Progenitor cell of endocrine pancreas (in vitro differentiated cells): ENCODE results near the gene FLOT2. TPM values are rescaled to one million over a fixed set of nuclear protein-coding genes. Genes with fewer than 3 reads are reported as not detected.
A peak's percentile ranks its signal among the peaks of the same experiment; 100 is the strongest.

Experiments
- DNase-seq: peaks from one replicate; pipeline ENCODE4 v3.0.0; 2021; ENCODE audit warnings: low spot score; ENCODE audit not compliant: unreplicated experiment
- H3K27ac Mint-ChIP-seq: 2 replicates; pipeline ENCODE4 v1.8.0; 2021; ENCODE audit warnings: mild to moderate bottlenecking, moderate library complexity, mixed read lengths
- H3K27me3 Mint-ChIP-seq: 2 replicates; pipeline ENCODE4 v1.8.0; 2021; ENCODE audit warnings: mixed read lengths
- H3K36me3 Mint-ChIP-seq: 2 replicates; pipeline ENCODE4 v1.8.0; 2022; ENCODE audit warnings: mixed read lengths; ENCODE audit not compliant: insufficient read depth
- H3K4me1 Mint-ChIP-seq: 2 replicates; pipeline ENCODE4 v1.8.0; 2021; ENCODE audit warnings: low read depth, mixed read lengths
- H3K4me3 Mint-ChIP-seq: 2 replicates; pipeline ENCODE4 v1.8.0; 2021; ENCODE audit warnings: low read depth, mild to moderate bottlenecking, moderate library complexity, mixed read lengths
- H3K9me3 Mint-ChIP-seq: 2 replicates; pipeline ENCODE4 v1.8.0; 2021; ENCODE audit warnings: low read depth, mixed read lengths
- total RNA-seq: library from RNA; stranded (reverse); gene quantifications from 2 replicates; pipeline ENCODE4 v1.2.1, GENCODE V29; 2021
- TF ChIP-seq, protein P1 (sequence below): fragments of 200-600 bp; sonication (generic); IDR thresholded peaks from one replicate; pipeline ENCODE4 v1.5.0; 2021; ENCODE audit warnings: antibody characterized with exemption, mild to moderate bottlenecking; ENCODE audit not compliant: unreplicated experiment

The FLOT2 gene
- total RNA-seq, 1 donor from 2014 or later: 131 TPM

DNA sequence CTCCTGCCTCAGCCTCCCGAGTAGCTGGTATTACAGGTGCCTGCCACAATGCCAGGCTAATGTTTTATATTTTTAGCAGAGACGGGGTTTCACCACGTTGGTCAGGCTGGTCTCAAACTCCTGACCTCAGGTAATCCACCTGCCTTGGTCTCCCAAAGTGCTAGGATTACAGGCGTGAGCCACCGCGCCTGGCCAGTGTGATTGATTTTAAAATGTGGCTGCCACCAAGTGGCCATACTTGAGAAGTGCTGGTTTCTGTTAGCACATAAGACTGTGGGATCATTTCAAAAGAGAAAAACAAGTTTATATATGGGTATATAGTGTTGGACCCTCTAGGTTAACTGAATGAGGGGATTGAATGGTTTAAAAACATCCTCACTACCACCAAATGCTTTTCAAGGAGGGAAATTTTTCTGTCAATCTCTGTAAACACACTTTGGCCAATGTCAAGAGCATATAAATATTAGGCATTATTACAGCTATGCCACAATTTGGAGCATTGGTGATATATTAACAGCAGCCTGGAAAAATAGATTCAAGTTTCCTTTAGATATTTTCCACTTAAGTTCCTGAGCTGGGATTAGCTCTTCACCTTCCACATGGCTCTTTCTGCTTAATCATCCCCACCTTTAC lies 18.9 kb upstream of the FLOT2 start:
- DNase-seq: peak; percentile 25
- no peaks in the 10 kb centered on the region for H3K27me3 Mint-ChIP-seq
- H3K4me1 Mint-ChIP-seq: no peaks in the 10 kb centered on the region
- no peaks in the 10 kb centered on the region for H3K9me3 Mint-ChIP-seq
- H3K4me3 Mint-ChIP-seq: no peak overlapping the region
- H3K27ac Mint-ChIP-seq: peak overlapping the region; percentile 49
- H3K36me3 Mint-ChIP-seq: peaks cover 37% of the 10 kb centered on the region
- TF ChIP-seq, protein P1, sequence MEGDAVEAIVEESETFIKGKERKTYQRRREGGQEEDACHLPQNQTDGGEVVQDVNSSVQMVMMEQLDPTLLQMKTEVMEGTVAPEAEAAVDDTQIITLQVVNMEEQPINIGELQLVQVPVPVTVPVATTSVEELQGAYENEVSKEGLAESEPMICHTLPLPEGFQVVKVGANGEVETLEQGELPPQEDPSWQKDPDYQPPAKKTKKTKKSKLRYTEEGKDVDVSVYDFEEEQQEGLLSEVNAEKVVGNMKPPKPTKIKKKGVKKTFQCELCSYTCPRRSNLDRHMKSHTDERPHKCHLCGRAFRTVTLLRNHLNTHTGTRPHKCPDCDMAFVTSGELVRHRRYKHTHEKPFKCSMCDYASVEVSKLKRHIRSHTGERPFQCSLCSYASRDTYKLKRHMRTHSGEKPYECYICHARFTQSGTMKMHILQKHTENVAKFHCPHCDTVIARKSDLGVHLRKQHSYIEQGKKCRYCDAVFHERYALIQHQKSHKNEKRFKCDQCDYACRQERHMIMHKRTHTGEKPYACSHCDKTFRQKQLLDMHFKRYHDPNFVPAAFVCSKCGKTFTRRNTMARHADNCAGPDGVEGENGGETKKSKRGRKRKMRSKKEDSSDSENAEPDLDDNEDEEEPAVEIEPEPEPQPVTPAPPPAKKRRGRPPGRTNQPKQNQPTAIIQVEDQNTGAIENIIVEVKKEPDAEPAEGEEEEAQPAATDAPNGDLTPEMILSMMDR: peak; percentile 74

- Mint-ChIP-seq H3K4me3 (no peak overlapping the region), H3K36me3 (peaks cover 33% of the 10 kb centered on the region), H3K27me3 (no peaks in the 10 kb centered on the region), H3K9me3 (no peaks in the 10 kb centered on the region), H3K27ac (peak overlapping the region; percentile 59), H3K4me1 (no peaks in the 10 kb centered on the region)
- no peak for DNase-seq
- TF ChIP-seq, protein P1: no peak
Measured at GRCh38 chr17:28912938-28913333, 15.4 kb upstream of the FLOT2 start.

GRCh38 chr17:28912281-28912937 lies 14.9 kb upstream of the FLOT2 start:
- peaks cover 38% of the 10 kb centered on the region for H3K36me3 Mint-ChIP-seq
- no peaks in the 10 kb centered on the region for H3K27me3 Mint-ChIP-seq
- no peak overlapping the region for H3K4me3 Mint-ChIP-seq
- no peak for DNase-seq
- H3K4me1 Mint-ChIP-seq: no peaks in the 10 kb centered on the region
- TF ChIP-seq, protein P1: no peak
- H3K27ac Mint-ChIP-seq: peak overlapping the region; percentile 59
- H3K9me3 Mint-ChIP-seq: no peaks in the 10 kb centered on the region

GRCh38 chr17:28911411-28912045 lies 14.0 kb upstream of the FLOT2 start:
- DNase-seq: no peak
- H3K4me1 Mint-ChIP-seq: no peaks in the 10 kb centered on the region
- H3K27ac Mint-ChIP-seq: no peak overlapping the region
- peaks cover 39% of the 10 kb centered on the region for H3K36me3 Mint-ChIP-seq
- TF ChIP-seq, protein P1: no peak
- no peaks in the 10 kb centered on the region for H3K27me3 Mint-ChIP-seq
- no peak overlapping the region for H3K4me3 Mint-ChIP-seq
- no peaks in the 10 kb centered on the region for H3K9me3 Mint-ChIP-seq

DNA sequence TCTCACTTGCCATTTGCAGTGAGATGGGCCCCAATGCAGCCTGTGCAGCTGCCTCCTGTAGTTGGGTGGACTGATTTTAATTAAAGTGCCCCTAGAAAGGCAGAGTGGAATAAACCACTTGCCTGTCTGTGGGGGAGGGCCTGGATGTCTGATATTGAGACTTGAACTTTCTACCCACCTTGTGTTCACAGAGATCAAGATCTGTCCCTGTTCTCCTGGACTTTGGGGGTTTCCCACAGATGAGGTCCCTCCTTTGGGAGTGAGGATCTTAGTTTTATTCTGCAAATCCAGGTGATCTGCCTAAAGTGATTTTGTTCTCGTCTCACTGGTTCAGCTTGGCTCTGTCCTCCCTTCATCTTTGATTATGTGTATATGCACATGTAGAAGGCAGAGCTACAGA lies 13.0 kb upstream of the FLOT2 start:
- no peak overlapping the region for H3K4me3 Mint-ChIP-seq
- H3K36me3 Mint-ChIP-seq: peaks cover 36% of the 10 kb centered on the region

More for the DNA sequence above, 13.0 kb upstream of the FLOT2 start:
- Mint-ChIP-seq H3K4me1 (no peaks in the 10 kb centered on the region), H3K27me3 (no peaks in the 10 kb centered on the region), H3K27ac (no peak overlapping the region), H3K9me3 (no peaks in the 10 kb centered on the region)
- TF ChIP-seq, protein P1: no peak
- DNase-seq: no peak
